Measurements from ENCODE around the gene ELMO3. TPM values are rescaled to one million over a fixed set of nuclear protein-coding genes. Genes with fewer than 3 reads are reported as not detected.

The ELMO3 gene
- total RNA-seq, 2 experiments from 2014 or later = 7.6 to 7.8 TPM

- Histone ChIP-seq H3K36me3 (ENCODE audit: insufficient read depth, low read length) (no peaks in the 10 kb centered on the region), H3K79me2 (ENCODE audit: insufficient read depth, low read depth, low read length) (no peaks in the 10 kb centered on the region), H3K27ac (ENCODE audit: low read depth, low read length, poor library complexity, severe bottlenecking) (no peak overlapping the region), H2AFZ (ENCODE audit: low read length) (no peak overlapping the region), H3K9me3 (ENCODE audit: low read length) (no peaks in the 10 kb centered on the region), H3K4me1 (ENCODE audit: insufficient read depth, low read length, poor library complexity, severe bottlenecking) (no peaks in the 10 kb centered on the region), H3K4me2 (ENCODE audit: low read length) (no peak overlapping the region), H4K20me1 (ENCODE audit: insufficient read depth, low read length) (no peaks in the 10 kb centered on the region), H3K9me2 (ENCODE audit: insufficient read depth, low read length) (no peaks in the 10 kb centered on the region), H3K4me3 (ENCODE audit: low read depth, low read length, poor library complexity, severe bottlenecking) (no peak overlapping the region)
- no peak for TF ChIP-seq CTCF (conservative IDR thresholded peaks at IDR 0.05; ENCODE audit: low read length)
- TF ChIP-seq EZH2phosphoT487 (IDR thresholded peaks at IDR 0.05; ENCODE audit: borderline replicate concordance, low read depth, low read length) = no peak
- ChIA-PET CTCF (ENCODE audit: unreplicated experiment) (no interaction called here), POLR2A (interaction anchor here (1.6 kb wide), 1 partner anchor 32 kb away, joined by 6 read pairs; no protein-coding TSS in a partner anchor)
- DNase-seq (ENCODE audit: low spot score) = no peak
- intact Hi-C loops (cut with micrococcal nuclease; ENCODE audit: unreplicated experiment) = no loop called here
- BruUV-seq (replicated peaks) = no TSS peak
Observed at GRCh38 chr16:67212766-67213165, 13.8 kb downstream of the ELMO3 start.

GRCh38 chr16:67213197-67214019 lies 14.5 kb downstream of the ELMO3 start:
- H3K9me3 ChIP-seq (ENCODE audit: low read length) = no peaks in the 10 kb centered on the region
- ChIA-PET CTCF (ENCODE audit: unreplicated experiment) (no interaction called here), POLR2A (no interaction called here)
- no peaks in the 10 kb centered on the region for H3K4me1 ChIP-seq (ENCODE audit: insufficient read depth, low read length, poor library complexity, severe bottlenecking)
- DNase-seq (ENCODE audit: low spot score) = no peak
- H3K27ac ChIP-seq (ENCODE audit: low read depth, low read length, poor library complexity, severe bottlenecking) = no peak overlapping the region
- H3K4me2 ChIP-seq (ENCODE audit: low read length) = no peak overlapping the region
- no peak overlapping the region for H3K4me3 ChIP-seq (ENCODE audit: low read depth, low read length, poor library complexity, severe bottlenecking)
- TF ChIP-seq CTCF (conservative IDR thresholded peaks at IDR 0.05; ENCODE audit: low read length) (no peak), EZH2phosphoT487 (IDR thresholded peaks at IDR 0.05; ENCODE audit: borderline replicate concordance, low read depth, low read length) (no peak)
- BruUV-seq (replicated peaks) = no TSS peak
- no peak overlapping the region for H2AFZ ChIP-seq (ENCODE audit: low read length)
- no peaks in the 10 kb centered on the region for H3K79me2 ChIP-seq (ENCODE audit: insufficient read depth, low read depth, low read length)
- H3K36me3 ChIP-seq (ENCODE audit: insufficient read depth, low read length) = no peaks in the 10 kb centered on the region
- intact Hi-C loops (cut with micrococcal nuclease; ENCODE audit: unreplicated experiment) = no loop called here
- no peaks in the 10 kb centered on the region for H3K9me2 ChIP-seq (ENCODE audit: insufficient read depth, low read length)
- no peaks in the 10 kb centered on the region for H4K20me1 ChIP-seq (ENCODE audit: insufficient read depth, low read length)

- Histone ChIP-seq H3K9me3 (ENCODE audit: low read length) (no peaks in the 10 kb centered on the region), H3K4me1 (ENCODE audit: insufficient read depth, low read length, poor library complexity, severe bottlenecking) (no peaks in the 10 kb centered on the region), H3K4me2 (ENCODE audit: low read length) (no peak overlapping the region), H3K36me3 (ENCODE audit: insufficient read depth, low read length) (no peaks in the 10 kb centered on the region), H3K9me2 (ENCODE audit: insufficient read depth, low read length) (no peaks in the 10 kb centered on the region), H2AFZ (ENCODE audit: low read length) (no peak overlapping the region), H3K27ac (ENCODE audit: low read depth, low read length, poor library complexity, severe bottlenecking) (no peak overlapping the region), H3K4me3 (ENCODE audit: low read depth, low read length, poor library complexity, severe bottlenecking) (no peak overlapping the region), H3K79me2 (ENCODE audit: insufficient read depth, low read depth, low read length) (no peaks in the 10 kb centered on the region), H4K20me1 (ENCODE audit: insufficient read depth, low read length) (no peaks in the 10 kb centered on the region)
- POLR2A ChIA-PET = no interaction called here
- CTCF ChIA-PET (ENCODE audit: unreplicated experiment) = no interaction called here
- intact Hi-C loops (cut with micrococcal nuclease; ENCODE audit: unreplicated experiment) = no loop called here
- no peak for DNase-seq (ENCODE audit: low spot score)
- TF ChIP-seq CTCF (conservative IDR thresholded peaks at IDR 0.05; ENCODE audit: low read length) (no peak), EZH2phosphoT487 (IDR thresholded peaks at IDR 0.05; ENCODE audit: borderline replicate concordance, low read depth, low read length) (no peak)
- BruUV-seq (replicated peaks) = no TSS peak
Observed at GRCh38 chr16:67215706-67216105, 16.8 kb downstream of the ELMO3 start.
